HepG2 (cell line): Measurements from ENCODE around the gene UXS1. TPM values are rescaled to one million over a fixed set of nuclear protein-coding genes. Genes with fewer than 3 reads are reported as not detected.

Experiments used
- ATAC-seq: fragments of 200-7000 bp; cut with Tn5 transposase; 3 replicates; pipeline ENCODE4 v1.9.1; 2020; ENCODE audit warnings: mild to moderate bottlenecking, moderate library complexity
- BruUV-seq: library from RNA; stranded (reverse); fragments of 400-500 nt; replicated peaks from 2 replicates; lab custom pipeline; 2021; lab: Mats Ljungman, UMichigan
- CTCF ChIA-PET: fragments of 300-600 bp; formaldehyde crosslinking; extraction: SDS; loops from one replicate; lab custom pipeline; 2021; ENCODE audit warnings: low total read pairs, inconsistent platforms, low intra/inter-chr PET ratio; lab: Yijun Ruan, JAX
- POLR2A ChIA-PET: fragments of 350-600 bp; sonication (Branson Sonifier 250); formaldehyde crosslinking; loops from one replicate; lab custom pipeline; 2020; ENCODE audit warnings: antibody characterized with exemption, inconsistent platforms; lab: Yijun Ruan, JAX
- DNase-seq: peaks from one replicate; pipeline ENCODE4 v3.0.0-alpha.2; 2015; ENCODE audit warnings: low spot score
- FAIRE-seq: peaks from 3 replicates; lab custom pipeline; 2011; peaks lifted over from hg19 to GRCh38; lab: Jason Lieb, UNC
- H2AFZ ChIP-seq: one replicate; pipeline ENCODE4 v1.6.1; 2011; ENCODE audit warnings: low read length, inconsistent platforms
- H3K27ac ChIP-seq: fragments of 300-600 bp; 3 replicates; pipeline ENCODE4 v1.8.0; 2011; ENCODE audit warnings: mixed run types, mild to moderate bottlenecking, mixed read lengths, low read length, inconsistent platforms; ENCODE audit not compliant: insufficient read depth; ENCODE audit errors: extremely low read length
- H3K27me3 ChIP-seq, 2 experiments: fragments of 200-600 bp in 1 of 2; 2 replicates in 1 of 2; 3 replicates in 1 of 2; pipeline versions ENCODE4 v1.6.0 to v1.8.0; 2011; ENCODE audit warnings: low read length in 2 of 2, mild to moderate bottlenecking in 2 of 2, moderate library complexity in 2 of 2, inconsistent platforms in 1 of 2; ENCODE audit not compliant: insufficient read depth in 2 of 2, control insufficient read depth in 1 of 2
- H3K36me3 ChIP-seq, 2 experiments: fragments of 200-600 bp in 1 of 2; replicated peaks in 1 of 2; 2 replicates in 1 of 2; 3 replicates in 1 of 2; pipeline versions ENCODE4 v1.5.1 to v1.8.0; 2011; ENCODE audit warnings: low read length in 2 of 2, inconsistent platforms in 1 of 2; ENCODE audit not compliant: insufficient read depth in 2 of 2, control insufficient read depth in 1 of 2
- H3K4me1 ChIP-seq: 2 replicates; pipeline ENCODE4 v1.5.1; 2012; ENCODE audit warnings: low read length, inconsistent platforms; ENCODE audit not compliant: insufficient read depth
- H3K4me2 ChIP-seq: 2 replicates; pipeline ENCODE4 v1.6.0; 2011; ENCODE audit warnings: low read depth, low read length, inconsistent platforms
- H3K4me3 ChIP-seq, 3 experiments: fragments of 200-600 bp in 1 of 3; sonication (generic), shearing (Covaris generic) in 1 of 3; replicated peaks in 1 of 3; 2 replicates each; pipeline ENCODE4 v1.5.1; 2011 to 2016; ENCODE audit warnings: low read length in 3 of 3, inconsistent platforms in 2 of 3, low read depth in 2 of 3, mild to moderate bottlenecking in 2 of 3, control low read depth in 1 of 3, mixed read lengths in 1 of 3; ENCODE audit not compliant: insufficient read depth in 1 of 3
- H3K79me2 ChIP-seq: one replicate; pipeline ENCODE4 v1.6.1; 2011; ENCODE audit warnings: low read length, inconsistent platforms; ENCODE audit not compliant: insufficient read depth
- H3K9ac ChIP-seq: 2 replicates; pipeline ENCODE4 v1.6.0; 2011; ENCODE audit warnings: mild to moderate bottlenecking, low read depth, low read length, inconsistent platforms; ENCODE audit not compliant: insufficient read depth
- H3K9me3 ChIP-seq: 2 replicates; pipeline ENCODE4 v1.5.1; 2012; ENCODE audit warnings: mild to moderate bottlenecking, low read length
- H4K20me1 ChIP-seq: 2 replicates; pipeline ENCODE4 v1.6.0; 2011; ENCODE audit warnings: inconsistent platforms, mild to moderate bottlenecking, low read length, moderate library complexity; ENCODE audit not compliant: insufficient read depth
- KDM6A ChIP-seq: IDR thresholded peaks from 2 replicates; pipeline ENCODE4 v1.6.1; 2016; ENCODE audit warnings: low read depth
- MED1 ChIP-seq: sonication (generic); formaldehyde crosslinking; IDR thresholded peaks from 2 replicates; pipeline ENCODE4 v1.4.0; 2020; ENCODE audit warnings: missing genetic modification reagents
- RAD51 ChIP-seq: fragments of 450-650 bp; IDR thresholded peaks from 2 replicates; pipeline ENCODE4 v1.6.1; 2016; ENCODE audit warnings: borderline replicate concordance
- RFX1 ChIP-seq: fragments of 450-650 bp; IDR thresholded peaks from 2 replicates; pipeline ENCODE4 v1.6.1; 2017
- STAT5B ChIP-seq: sonication (generic); formaldehyde crosslinking; IDR thresholded peaks from 2 replicates; pipeline ENCODE4 v1.4.0; 2020; ENCODE audit warnings: missing genetic modification reagents
- TAF1 ChIP-seq: sonication (generic); formaldehyde crosslinking; IDR thresholded peaks from 2 replicates; pipeline ENCODE4 v1.4.0; 2020; ENCODE audit warnings: missing genetic modification reagents
- ZSCAN25 ChIP-seq: sonication (generic); formaldehyde crosslinking; IDR thresholded peaks from 2 replicates; pipeline ENCODE4 v1.8.0; 2022; ENCODE audit warnings: mild to moderate bottlenecking, missing genetic modification reagents
- WGBS: methylation state at CpG from one replicate; pipeline ENCODE4 v1.1.6; 2017; ENCODE audit warnings: low lambda C conversion rate; 5-methylcytosine and 5-hydroxymethylcytosine counted together
- in situ Hi-C: cut with HindIII; loops from 2 replicates; pipeline ENCODE4 v1.10.0; 2017; ENCODE audit warnings: low pct_unique_long_range_greater_than_20kb; ENCODE audit not compliant: extremely low pct_ligation_motif_present
- intact Hi-C: fragments of 100-400 bp; cut with micrococcal nuclease; formaldehyde crosslinking; loops from one replicate; pipeline ENCODE4 v1.10.0; 2022; ENCODE audit not compliant: unreplicated experiment
- polyA plus RNA-seq, 8 experiments: library from polyadenylated mRNA; depleted of rRNA in 3 of 8; stranded (reverse) in 7 of 8; unstranded in 1 of 8; fragments of >200 nt; fragmentation: Illumina TruSeq in 4 of 8; extraction: Trizol in 4 of 8; gene quantifications; 2 replicates each; pipeline versions ENCODE4 v1.2.1 to v1.2.3, GENCODE V29; 2011 to 2016; ENCODE audit warnings: low read depth in 4 of 8, missing spikeins in 1 of 8, mixed read lengths in 1 of 8; ENCODE audit not compliant: insufficient read depth in 1 of 8
- total RNA-seq, 5 experiments: library from RNA; depleted of rRNA; stranded (reverse); fragments of >200 nt; fragmentation: Illumina TruSeq; extraction: Trizol; gene quantifications; 2 replicates each; pipeline ENCODE4 v1.2.3, GENCODE V29; 2016; ENCODE audit warnings: low read depth in 1 of 5
- TF ChIP-seq, protein P1 (sequence below): sonication (generic); formaldehyde crosslinking; IDR thresholded peaks from 2 replicates; pipeline ENCODE4 v1.4.0; 2020; ENCODE audit warnings: mild to moderate bottlenecking, missing genetic modification reagents, borderline replicate concordance
- TF ChIP-seq, protein P2 (sequence below): sonication (generic); formaldehyde crosslinking; IDR thresholded peaks from 2 replicates; pipeline ENCODE4 v1.8.1; 2023; ENCODE audit warnings: mild to moderate bottlenecking, inconsistent platforms, moderate library complexity, missing genetic modification reagents, borderline replicate concordance

Gene UXS1
- total and polyA plus RNA-seq, 2 of the 13 experiments (the other 11 are each of a cell fraction or from before 2014, with no cell fraction given): 53.3 to 110 TPM

- ChIA-PET POLR2A (no interaction called here), CTCF (no interaction called here)
- no peak overlapping the region for H2AFZ ChIP-seq
- intact Hi-C loops (loop anchor here (5.0 kb wide), 1 partner anchor 475 kb away; no protein-coding TSS in a partner anchor), in situ Hi-C loops (no loop called here)
- H3K4me1 ChIP-seq: no peaks in the 10 kb centered on the region
- H4K20me1 ChIP-seq: no peaks in the 10 kb centered on the region
- peaks cover 25 to 65% of the 10 kb centered on the region in 2 experiments for H3K36me3 ChIP-seq
- no peak overlapping the region for H3K9ac ChIP-seq
- no peak for FAIRE-seq
- H3K79me2 ChIP-seq: no peaks in the 10 kb centered on the region
- BruUV-seq: no TSS peak
- H3K4me2 ChIP-seq: no peak overlapping the region
- 96% methylated on average over 9 of the region's 14 CpGs for whole genome bisulfite sequencing
- H3K9me3 ChIP-seq: no peaks in the 10 kb centered on the region
- no peaks in the 10 kb centered on the region for H3K27me3 ChIP-seq
- TF ChIP-seq TAF1: no peak
- TF ChIP-seq RFX1: no peak
- no peak for TF ChIP-seq KDM6A (CRISPR knock-in tag)
- no peak for TF ChIP-seq STAT5B (CRISPR knock-in tag)
- TF ChIP-seq MED1: no peak
- no peak for DNase-seq
- no peak overlapping the region for H3K27ac ChIP-seq
- H3K4me3 ChIP-seq: no peak overlapping the region
- ATAC-seq: no peak
These were observed 86.5 kb downstream of the UXS1 start for GRCh38 chr2:106107509-106108131.

- ChIA-PET POLR2A (no interaction called here), CTCF (no interaction called here)
- Histone ChIP-seq H4K20me1 (no peaks in the 10 kb centered on the region), H3K4me1 (no peaks in the 10 kb centered on the region), H3K27ac (no peak overlapping the region), H3K4me3 (no peak overlapping the region), H2AFZ (no peak overlapping the region), H3K4me2 (no peak overlapping the region), H3K27me3 (no peaks in the 10 kb centered on the region), H3K9ac (no peak overlapping the region), H3K79me2 (no peaks in the 10 kb centered on the region), H3K9me3 (no peaks in the 10 kb centered on the region), H3K36me3 (peaks cover 19 to 58% of the 10 kb centered on the region in 2 experiments)
- no peak for ATAC-seq
- no TSS peak for BruUV-seq
- 95% methylated on average over 11 of the region's 12 CpGs for WGBS
- intact Hi-C loops (loop anchor here (5.0 kb wide), 1 partner anchor 475 kb away; no protein-coding TSS in a partner anchor), in situ Hi-C loops (no loop called here)
- no peak for FAIRE-seq
- no peak for DNase-seq
- TF ChIP-seq, protein P1, sequence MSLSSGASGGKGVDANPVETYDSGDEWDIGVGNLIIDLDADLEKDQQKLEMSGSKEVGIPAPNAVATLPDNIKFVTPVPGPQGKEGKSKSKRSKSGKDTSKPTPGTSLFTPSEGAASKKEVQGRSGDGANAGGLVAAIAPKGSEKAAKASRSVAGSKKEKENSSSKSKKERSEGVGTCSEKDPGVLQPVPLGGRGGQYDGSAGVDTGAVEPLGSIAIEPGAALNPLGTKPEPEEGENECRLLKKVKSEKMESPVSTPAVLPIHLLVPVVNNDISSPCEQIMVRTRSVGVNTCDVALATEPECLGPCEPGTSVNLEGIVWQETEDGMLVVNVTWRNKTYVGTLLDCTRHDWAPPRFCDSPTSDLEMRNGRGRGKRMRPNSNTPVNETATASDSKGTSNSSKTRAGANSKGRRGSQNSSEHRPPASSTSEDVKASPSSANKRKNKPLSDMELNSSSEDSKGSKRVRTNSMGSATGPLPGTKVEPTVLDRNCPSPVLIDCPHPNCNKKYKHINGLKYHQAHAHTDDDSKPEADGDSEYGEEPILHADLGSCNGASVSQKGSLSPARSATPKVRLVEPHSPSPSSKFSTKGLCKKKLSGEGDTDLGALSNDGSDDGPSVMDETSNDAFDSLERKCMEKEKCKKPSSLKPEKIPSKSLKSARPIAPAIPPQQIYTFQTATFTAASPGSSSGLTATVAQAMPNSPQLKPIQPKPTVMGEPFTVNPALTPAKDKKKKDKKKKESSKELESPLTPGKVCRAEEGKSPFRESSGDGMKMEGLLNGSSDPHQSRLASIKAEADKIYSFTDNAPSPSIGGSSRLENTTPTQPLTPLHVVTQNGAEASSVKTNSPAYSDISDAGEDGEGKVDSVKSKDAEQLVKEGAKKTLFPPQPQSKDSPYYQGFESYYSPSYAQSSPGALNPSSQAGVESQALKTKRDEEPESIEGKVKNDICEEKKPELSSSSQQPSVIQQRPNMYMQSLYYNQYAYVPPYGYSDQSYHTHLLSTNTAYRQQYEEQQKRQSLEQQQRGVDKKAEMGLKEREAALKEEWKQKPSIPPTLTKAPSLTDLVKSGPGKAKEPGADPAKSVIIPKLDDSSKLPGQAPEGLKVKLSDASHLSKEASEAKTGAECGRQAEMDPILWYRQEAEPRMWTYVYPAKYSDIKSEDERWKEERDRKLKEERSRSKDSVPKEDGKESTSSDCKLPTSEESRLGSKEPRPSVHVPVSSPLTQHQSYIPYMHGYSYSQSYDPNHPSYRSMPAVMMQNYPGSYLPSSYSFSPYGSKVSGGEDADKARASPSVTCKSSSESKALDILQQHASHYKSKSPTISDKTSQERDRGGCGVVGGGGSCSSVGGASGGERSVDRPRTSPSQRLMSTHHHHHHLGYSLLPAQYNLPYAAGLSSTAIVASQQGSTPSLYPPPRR (CRISPR knock-in tag): no peak
- TF ChIP-seq ZSCAN25 (no peak), RAD51 (no peak)
- TF ChIP-seq, protein P2, sequence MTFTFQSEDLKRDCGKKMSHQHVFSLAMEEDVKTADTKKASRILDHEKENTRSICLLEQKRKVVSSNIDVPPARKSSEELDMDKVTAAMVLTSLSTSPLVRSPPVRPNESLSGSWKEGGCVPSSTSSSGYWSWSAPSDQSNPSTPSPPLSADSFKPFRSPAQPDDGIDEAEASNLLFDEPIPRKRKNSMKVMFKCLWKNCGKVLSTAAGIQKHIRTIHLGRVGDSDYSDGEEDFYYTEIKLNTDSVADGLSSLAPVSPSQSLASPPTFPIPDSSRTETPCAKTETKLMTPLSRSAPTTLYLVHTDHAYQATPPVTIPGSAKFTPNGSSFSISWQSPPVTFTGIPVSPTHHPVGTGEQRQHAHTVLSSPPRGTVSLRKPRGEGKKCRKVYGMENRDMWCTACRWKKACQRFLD: no peak
These were observed 87.2 kb downstream of the UXS1 start for GRCh38 chr2:106106622-106107508.
